Activated naive CD4-positive, alpha-beta T cell treated with anti-CD3 and anti-CD28 coated beads for 36 hours (primary cell): ENCODE measurements around the gene POLG2. TPM values are rescaled to one million over a fixed set of nuclear protein-coding genes. Genes with fewer than 3 reads are reported as not detected.
"Not testable (repeated sequence)": the region's sequence is repeated elsewhere in the genome, so short reads cannot be mapped to it uniquely, and the experiment has no call there.

Source experiments
- CTCF ChIA-PET: fragments of 350-600 bp; sonication (Branson Sonifier 250); formaldehyde crosslinking; loops from one replicate; lab custom pipeline; 2021; ENCODE audit warnings: antibody characterized with exemption; lab: Charles Lee
- DNase-seq: peaks from one replicate; pipeline ENCODE4 v3.0.0-alpha.2; 2020
- H3K27ac Mint-ChIP-seq: one replicate; pipeline ENCODE4 v1.8.0; 2021; ENCODE audit warnings: mild to moderate bottlenecking, mixed read lengths
- H3K27me3 Mint-ChIP-seq: one replicate; pipeline ENCODE4 v1.8.0; 2021; ENCODE audit warnings: low read depth, mixed read lengths
- H3K36me3 Mint-ChIP-seq: one replicate; pipeline ENCODE4 v1.8.0; 2021; ENCODE audit warnings: low read depth, mixed read lengths
- H3K4me1 Mint-ChIP-seq: one replicate; pipeline ENCODE4 v1.8.0; 2021; ENCODE audit warnings: low read depth, mixed read lengths
- H3K4me3 Mint-ChIP-seq: one replicate; pipeline ENCODE4 v1.8.0; 2021; ENCODE audit warnings: mild to moderate bottlenecking, moderate library complexity, mixed read lengths
- H3K9me3 Mint-ChIP-seq: one replicate; pipeline ENCODE4 v1.8.0; 2021; ENCODE audit warnings: mixed read lengths
- intact Hi-C: fragments of 100-400 bp; cut with micrococcal nuclease; formaldehyde crosslinking; loops from one replicate; pipeline ENCODE4 v1.15.1; 2023
- total RNA-seq, 2 experiments: library from RNA; stranded (reverse); gene quantifications; one replicate each; pipeline ENCODE4 v1.2.3, GENCODE V29; 2021

Gene POLG2
- total RNA-seq, 2 experiments from 2014 or later: 23.4 to 26.9 TPM

DNA sequence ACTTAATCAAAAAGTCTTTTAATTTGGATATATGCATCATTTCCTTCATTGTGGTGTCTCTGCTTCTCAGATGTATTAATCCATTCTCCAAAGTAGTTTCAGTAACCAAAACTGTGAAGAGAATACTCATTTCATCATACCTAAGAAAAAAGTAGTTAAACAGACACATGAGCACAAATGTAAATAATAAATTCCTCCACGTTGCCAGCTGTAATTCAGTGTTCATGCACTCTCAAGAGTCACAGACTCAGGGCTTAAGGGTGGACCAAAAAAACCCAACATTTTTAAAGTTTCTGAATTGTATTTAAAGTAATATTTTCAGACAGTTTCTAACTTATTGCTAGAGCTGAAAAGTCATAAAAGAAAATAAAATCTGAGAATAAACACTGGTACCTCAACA lies 19.0 kb downstream of the POLG2 start:
- Mint-ChIP-seq H3K36me3 (no peaks in the 10 kb centered on the region), H3K9me3 (no peaks in the 10 kb centered on the region), H3K27me3 (no peaks in the 10 kb centered on the region), H3K4me1 (no peaks in the 10 kb centered on the region), H3K27ac (no peak overlapping the region), H3K4me3 (no peak overlapping the region)
- CTCF ChIA-PET: interaction anchor here (0.5 to 2.9 kb wide), 4 partner anchors 29 to 61 kb away, joined by 3 to 13 read pairs (median 3); partner anchors contain the start of gene CEP95
- intact Hi-C loops: no loop called here
- DNase-seq: no peak

DNA sequence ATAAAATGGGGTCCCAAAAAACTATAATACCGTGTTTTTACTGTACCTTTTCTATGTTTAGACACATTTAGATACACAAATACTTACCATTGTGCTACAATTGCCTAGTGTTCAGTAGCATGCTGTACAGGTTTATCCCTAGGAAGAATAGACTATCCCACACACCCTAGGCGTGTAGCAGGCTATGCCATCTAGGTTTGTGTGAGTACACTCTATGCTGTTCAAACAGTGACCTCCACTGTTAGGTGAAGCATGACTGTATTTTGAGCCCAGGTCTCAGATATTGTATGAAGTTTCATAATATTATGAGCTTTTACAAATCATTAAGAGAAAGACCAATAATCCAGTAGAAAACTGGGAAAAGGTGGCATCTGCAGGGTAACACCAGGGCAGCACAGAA lies 24.3 kb downstream of the POLG2 start:
- Mint-ChIP-seq H3K36me3 (no peaks in the 10 kb centered on the region), H3K9me3 (no peaks in the 10 kb centered on the region), H3K4me1 (no peaks in the 10 kb centered on the region), H3K27ac (no peak overlapping the region), H3K4me3 (no peak overlapping the region), H3K27me3 (no peaks in the 10 kb centered on the region)
- no peak for DNase-seq
- intact Hi-C loops: no loop called here
- CTCF ChIA-PET: interaction anchor here (1.0 kb wide), 1 partner anchor 177 kb away, joined by 3 read pairs; no protein-coding TSS in a partner anchor

DNA sequence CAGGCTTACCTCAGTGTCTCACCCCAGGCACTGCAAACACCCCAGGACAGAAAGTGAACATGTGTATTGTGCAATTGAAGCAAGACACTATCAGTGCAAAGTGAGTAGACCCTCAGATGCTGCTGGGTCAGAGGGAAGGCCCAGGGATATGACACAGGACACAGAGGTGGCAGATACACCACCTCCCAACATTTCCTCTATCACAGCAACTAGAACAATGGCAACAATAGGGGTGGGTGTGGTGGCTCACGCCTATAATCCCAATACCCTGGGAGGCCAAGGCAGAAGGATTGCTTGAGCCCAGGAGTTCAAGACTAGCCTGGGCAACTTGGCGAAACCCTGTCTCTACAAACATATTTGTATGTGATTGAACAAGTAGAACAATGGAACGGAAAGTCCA lies 25.4 kb downstream of the POLG2 start:
- Mint-ChIP-seq H3K27ac (no peak overlapping the region), H3K4me1 (no peaks in the 10 kb centered on the region), H3K4me3 (no peak overlapping the region), H3K36me3 (no peaks in the 10 kb centered on the region), H3K9me3 (no peaks in the 10 kb centered on the region), H3K27me3 (no peaks in the 10 kb centered on the region)
- CTCF ChIA-PET: interaction anchor here (0.6 kb wide), 1 partner anchor 173 kb away, joined by 3 read pairs; no protein-coding TSS in a partner anchor
- DNase-seq: no peak
- intact Hi-C loops: no loop called here

DNA sequence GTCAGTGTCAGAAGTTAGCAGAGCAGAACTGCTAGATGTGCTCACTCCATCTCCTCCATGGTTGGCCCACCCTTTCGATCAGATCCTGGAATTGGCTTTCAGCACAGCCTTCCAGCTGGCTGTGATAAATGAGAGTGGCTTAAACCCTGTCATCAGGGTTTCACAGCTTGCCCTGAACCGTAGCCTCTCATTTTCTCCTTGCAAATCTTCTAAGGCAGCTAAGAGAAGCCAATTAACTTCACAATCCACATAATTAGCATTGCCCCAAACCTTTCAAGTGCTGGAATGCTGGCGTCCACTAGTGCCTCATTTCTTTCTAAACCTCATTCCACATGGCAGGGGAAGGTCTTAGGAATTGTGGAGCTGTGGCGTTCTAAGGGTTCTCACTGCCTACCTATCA lies 26.2 kb downstream of the POLG2 start:
- H3K27me3 Mint-ChIP-seq: no peaks in the 10 kb centered on the region
- CTCF ChIA-PET: interaction anchor here (0.6 kb wide), 1 partner anchor 172 kb away, joined by 3 read pairs; no protein-coding TSS in a partner anchor
- H3K36me3 Mint-ChIP-seq: no peaks in the 10 kb centered on the region
- H3K4me1 Mint-ChIP-seq: no peaks in the 10 kb centered on the region
- H3K27ac Mint-ChIP-seq: no peak overlapping the region
- DNase-seq: no peak
- H3K4me3 Mint-ChIP-seq: no peak overlapping the region
- intact Hi-C loops: no loop called here
- H3K9me3 Mint-ChIP-seq: no peaks in the 10 kb centered on the region

DNA sequence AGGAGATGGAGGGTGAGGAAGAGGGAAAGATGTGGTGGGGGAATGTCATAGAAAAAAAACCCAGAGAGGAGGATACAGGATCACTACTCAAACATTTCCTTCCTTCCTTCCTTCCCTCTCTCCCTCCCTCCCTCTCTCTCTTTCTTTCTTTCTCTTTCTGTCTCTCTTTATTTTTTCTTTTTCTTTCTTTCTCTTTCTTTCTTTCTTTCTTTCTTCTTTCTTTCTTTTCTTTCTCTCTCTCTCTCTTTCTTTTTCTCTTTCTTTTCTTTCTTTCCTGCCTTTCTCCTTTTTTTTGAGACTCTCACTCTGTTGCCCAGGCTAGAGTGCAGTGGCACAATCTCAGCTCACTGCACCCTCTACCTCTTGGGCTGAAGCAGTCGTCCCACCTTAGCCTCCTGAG lies 30.0 kb downstream of the POLG2 start:
- DNase-seq, H3K4me1 Mint-ChIP-seq, H3K9me3 Mint-ChIP-seq, H3K36me3 Mint-ChIP-seq, H3K27ac Mint-ChIP-seq, intact Hi-C loops, H3K27me3 Mint-ChIP-seq, H3K4me3 Mint-ChIP-seq: not testable (repeated sequence)
- CTCF ChIA-PET: interaction anchor here (0.7 to 1.1 kb wide), 3 partner anchors 14 to 83 kb away, joined by 4 to 7 read pairs (median 4); no protein-coding TSS in a partner anchor

DNA sequence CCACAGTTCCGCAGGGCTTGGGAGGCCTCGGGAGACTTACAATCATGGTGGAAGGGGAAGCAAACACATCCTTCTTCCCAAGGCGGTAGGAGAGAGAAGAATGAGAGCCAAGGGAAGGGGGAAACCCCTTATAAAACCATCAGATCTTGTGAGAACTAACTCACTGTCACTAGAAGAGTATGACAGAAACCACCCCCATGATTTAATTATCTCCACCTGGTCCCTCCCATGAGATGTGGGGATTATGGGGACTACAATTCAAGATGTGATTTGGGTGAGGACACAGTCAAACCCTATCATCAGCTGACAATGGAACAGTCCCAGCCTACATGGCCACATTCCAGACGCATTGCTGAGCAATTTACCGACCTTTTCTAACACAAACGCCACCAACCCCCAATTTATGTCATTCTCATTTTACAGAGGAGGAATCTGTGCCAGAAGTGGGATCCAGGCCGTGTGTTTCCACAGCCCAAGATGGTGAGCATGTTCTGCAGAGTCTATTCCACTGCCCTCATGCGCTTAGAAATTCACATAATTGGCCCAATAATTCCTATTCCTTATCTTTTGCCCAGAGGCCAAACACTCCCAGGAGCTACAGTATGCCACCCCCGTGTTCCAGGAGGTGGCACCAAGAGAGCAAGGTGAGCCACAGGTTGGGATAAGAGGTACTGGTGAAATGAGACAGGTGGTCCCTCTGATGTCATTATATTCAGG lies 30.7 kb downstream of the POLG2 start:
- intact Hi-C loops: no loop called here
- DNase-seq: no peak
- H3K27ac Mint-ChIP-seq: no peak overlapping the region
- no peak overlapping the region for H3K4me3 Mint-ChIP-seq
- no peaks in the 10 kb centered on the region for H3K36me3 Mint-ChIP-seq
- no peaks in the 10 kb centered on the region for H3K9me3 Mint-ChIP-seq
- H3K4me1 Mint-ChIP-seq: no peaks in the 10 kb centered on the region
- H3K27me3 Mint-ChIP-seq: no peaks in the 10 kb centered on the region
- CTCF ChIA-PET: interaction anchor here (1.1 kb wide), 1 partner anchor 27 kb away, joined by 4 read pairs; no protein-coding TSS in a partner anchor

DNA sequence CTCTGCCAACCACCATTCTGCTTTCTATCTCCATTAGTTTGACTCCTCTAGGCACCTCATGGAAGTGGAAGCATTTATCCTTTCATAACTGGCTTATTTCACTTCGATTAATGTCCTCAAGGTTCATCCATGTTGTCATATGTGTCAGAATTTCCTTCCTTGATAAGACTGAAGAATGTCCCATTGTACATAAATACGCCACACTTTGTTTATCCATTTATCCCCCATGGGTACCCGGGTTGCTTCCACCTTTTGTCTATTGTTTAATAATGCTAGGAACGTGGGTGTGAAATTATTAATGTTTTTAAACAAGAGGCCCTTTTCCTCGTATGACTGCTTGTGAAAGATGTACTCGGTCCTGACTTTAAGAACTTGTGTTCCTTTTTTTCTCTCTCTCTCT lies 35.1 kb downstream of the POLG2 start:
- no peaks in the 10 kb centered on the region for H3K27me3 Mint-ChIP-seq
- H3K36me3 Mint-ChIP-seq: no peaks in the 10 kb centered on the region
- DNase-seq: no peak
- intact Hi-C loops: no loop called here
- CTCF ChIA-PET: interaction anchor here (0.6 kb wide), 1 partner anchor 9 kb away, joined by 3 read pairs; no protein-coding TSS in a partner anchor
- no peak overlapping the region for H3K4me3 Mint-ChIP-seq
- no peak overlapping the region for H3K27ac Mint-ChIP-seq
- H3K4me1 Mint-ChIP-seq: peaks cover 4% of the 10 kb centered on the region
- no peaks in the 10 kb centered on the region for H3K9me3 Mint-ChIP-seq

DNA sequence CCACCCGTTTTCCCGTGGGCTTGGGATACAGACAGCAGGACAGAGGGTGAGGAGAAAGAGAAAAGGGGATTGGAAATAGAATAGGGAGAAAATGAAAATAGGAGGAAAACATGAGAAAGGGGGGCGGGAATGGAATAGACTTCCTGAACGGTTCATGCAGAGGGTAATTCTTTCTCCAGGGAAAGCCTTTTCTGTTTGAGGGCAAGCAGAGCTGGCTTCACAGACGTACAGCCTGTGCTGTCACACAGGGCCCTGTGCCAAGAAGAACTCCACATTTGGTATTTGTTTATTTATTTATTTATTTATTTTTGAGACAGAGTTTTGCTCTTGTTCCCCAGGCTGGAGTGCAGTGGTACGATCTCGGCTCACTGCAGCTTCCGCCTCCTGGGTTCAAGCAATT lies 35.9 kb downstream of the POLG2 start:
- H3K27me3 Mint-ChIP-seq: no peaks in the 10 kb centered on the region
- CTCF ChIA-PET: interaction anchor here (0.6 kb wide), 1 partner anchor 9 kb away, joined by 3 read pairs; no protein-coding TSS in a partner anchor
- intact Hi-C loops: no loop called here
- no peaks in the 10 kb centered on the region for H3K9me3 Mint-ChIP-seq
- H3K36me3 Mint-ChIP-seq: no peaks in the 10 kb centered on the region
- H3K4me3 Mint-ChIP-seq: no peak overlapping the region
- H3K4me1 Mint-ChIP-seq: peaks cover 9% of the 10 kb centered on the region
- DNase-seq: no peak
- no peak overlapping the region for H3K27ac Mint-ChIP-seq

DNA sequence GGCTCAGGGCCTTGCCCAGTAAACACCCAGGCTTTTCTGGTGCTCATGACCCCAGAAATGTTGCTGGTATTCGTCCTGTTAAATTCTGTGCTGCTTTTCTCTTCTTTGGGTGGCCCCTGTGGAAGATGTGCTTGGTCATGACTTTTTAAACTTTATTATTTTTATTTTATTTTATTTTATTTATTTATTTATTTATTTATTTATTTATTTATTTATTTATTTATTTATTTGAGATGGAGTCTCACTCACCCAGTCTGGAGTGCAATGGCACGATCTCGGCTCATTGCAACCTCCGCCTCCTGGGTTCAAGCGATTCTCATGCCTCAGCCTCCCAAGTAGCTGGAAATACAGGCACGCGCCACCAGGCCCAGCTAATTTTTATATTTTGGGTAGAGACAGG lies 37.0 kb downstream of the POLG2 start:
- H3K27ac Mint-ChIP-seq, H3K9me3 Mint-ChIP-seq, DNase-seq, H3K36me3 Mint-ChIP-seq, CTCF ChIA-PET, H3K27me3 Mint-ChIP-seq, H3K4me3 Mint-ChIP-seq, intact Hi-C loops: not testable (repeated sequence)
- H3K4me1 Mint-ChIP-seq: peaks cover 13% of the 10 kb centered on the region

DNA sequence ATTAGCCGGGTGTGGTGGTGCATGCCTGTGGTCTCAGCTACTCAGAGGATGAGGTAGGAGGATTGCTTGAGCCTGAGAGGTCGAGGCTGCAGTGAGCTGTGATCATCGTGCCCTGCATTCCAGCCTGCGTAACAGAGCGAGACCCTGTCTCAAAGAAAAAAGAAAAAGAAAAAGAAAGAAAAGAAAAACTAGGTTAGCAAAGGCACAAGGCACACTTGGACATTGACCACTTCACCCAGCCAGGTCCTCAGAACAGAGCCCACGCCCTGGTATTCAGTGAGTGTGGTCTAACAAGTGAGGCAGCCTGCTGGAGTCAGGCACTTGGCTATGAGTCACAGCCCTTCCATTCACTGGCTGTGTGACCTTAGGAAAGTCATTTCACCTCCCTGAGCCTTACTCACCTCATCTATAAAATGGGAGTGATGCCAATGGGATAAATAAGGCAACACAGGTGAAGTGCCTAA lies 37.5 kb downstream of the POLG2 start:
- DNase-seq: no peak
- peaks cover 14% of the 10 kb centered on the region for H3K4me1 Mint-ChIP-seq
- intact Hi-C loops: no loop called here
- no peaks in the 10 kb centered on the region for H3K36me3 Mint-ChIP-seq
- no peak overlapping the region for H3K4me3 Mint-ChIP-seq
- no peak overlapping the region for H3K27ac Mint-ChIP-seq
- H3K27me3 Mint-ChIP-seq: no peaks in the 10 kb centered on the region
- CTCF ChIA-PET: no interaction called here
- H3K9me3 Mint-ChIP-seq: no peaks in the 10 kb centered on the region

DNA sequence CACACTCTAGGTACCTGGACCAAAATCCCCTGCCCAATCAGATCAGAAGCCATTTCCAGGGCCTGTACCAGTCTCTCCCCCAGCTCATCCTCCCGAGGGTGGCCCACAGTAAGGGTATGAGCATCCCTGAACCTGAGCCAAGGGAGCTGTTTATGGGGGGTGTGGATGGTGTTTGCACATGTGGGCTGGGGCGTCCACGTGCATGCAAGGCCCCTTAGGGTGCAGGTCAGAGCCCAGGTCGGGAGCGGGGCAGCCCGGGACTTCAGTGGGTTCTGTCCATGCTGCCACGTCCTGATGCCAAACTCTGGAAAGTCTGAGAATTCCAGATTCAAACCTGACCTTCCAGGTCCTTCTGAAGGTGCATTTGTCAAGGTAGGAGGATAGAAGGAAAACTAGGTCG lies 38.1 kb downstream of the POLG2 start:
- no peak overlapping the region for H3K4me3 Mint-ChIP-seq
- H3K36me3 Mint-ChIP-seq: no peaks in the 10 kb centered on the region
- no peaks in the 10 kb centered on the region for H3K9me3 Mint-ChIP-seq
- no peak for DNase-seq
- H3K4me1 Mint-ChIP-seq: peaks cover 14% of the 10 kb centered on the region
- H3K27ac Mint-ChIP-seq: no peak overlapping the region
- intact Hi-C loops: no loop called here
- CTCF ChIA-PET: no interaction called here
- no peaks in the 10 kb centered on the region for H3K27me3 Mint-ChIP-seq

DNA sequence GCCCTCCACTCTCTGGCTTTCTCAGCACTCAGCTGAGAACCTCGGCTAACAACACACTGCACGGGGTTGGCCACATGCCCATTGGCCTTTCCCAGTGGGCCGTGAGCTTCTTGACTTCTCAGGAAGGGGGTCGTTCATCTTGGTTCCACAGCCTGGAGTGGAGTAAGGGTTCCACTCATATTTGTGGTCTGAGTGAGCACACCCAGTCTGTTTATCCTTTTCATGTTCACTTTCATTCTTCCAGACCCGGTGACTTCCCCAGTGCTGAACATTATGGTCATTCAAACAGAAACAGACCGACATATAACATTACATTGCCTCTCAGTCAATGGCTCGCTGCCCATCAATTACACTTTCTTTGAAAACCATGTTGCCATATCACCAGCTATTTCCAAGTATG lies 39.7 kb downstream of the POLG2 start:
- H3K27ac Mint-ChIP-seq: no peak overlapping the region
- peaks cover 14% of the 10 kb centered on the region for H3K4me1 Mint-ChIP-seq
- H3K36me3 Mint-ChIP-seq: no peaks in the 10 kb centered on the region
- CTCF ChIA-PET: interaction anchor here (1.1 to 1.9 kb wide), 2 partner anchors 27 to 34 kb away, joined by 4 to 6 read pairs; no protein-coding TSS in a partner anchor
- H3K4me3 Mint-ChIP-seq: no peak overlapping the region
- H3K27me3 Mint-ChIP-seq: no peaks in the 10 kb centered on the region
- intact Hi-C loops: no loop called here
- DNase-seq: no peak
- no peaks in the 10 kb centered on the region for H3K9me3 Mint-ChIP-seq
